Measurements from ENCODE around the gene TBC1D23.

GRCh38 chr3:100324044-100324443 is 63.3 kb downstream of the TBC1D23 start:
- no peak for TF ChIP-seq POLR2A (IDR thresholded peaks at IDR 0.05)
- TF ChIP-seq CTCF (IDR thresholded peaks at IDR 0.05): no peak
